Adrenal gland (tissue), 12 donors: ENCODE results near the gene PPBP. TPM values are rescaled to one million over a fixed set of nuclear protein-coding genes. Genes with fewer than 3 reads are reported as not detected.

Experiments
- DNase-seq, 7 donors: peaks; one replicate each; pipeline ENCODE4 v3.0.0-alpha.2; 2019 to 2020
- H3K27ac ChIP-seq, 5 donors: fragments of 200-600 bp; sonication (generic) in 4 of 5; 1 replicate in 3 of 5; 2 replicates in 2 of 5; pipeline versions ENCODE4 v1.5.1 to v1.8.0; 2016 to 2020; ENCODE audit warnings: mild to moderate bottlenecking in 1 of 5
- H3K27me3 ChIP-seq: fragments of 200-600 bp; 2 replicates; pipeline ENCODE4 v1.8.0; 2021
- H3K36me3 ChIP-seq, 2 donors: fragments of 200-600 bp; replicated peaks in 1 of 2; 1 replicate in 1 of 2; 2 replicates in 1 of 2; pipeline versions ENCODE4 v1.5.1 to v1.8.0; 2018 to 2022
- H3K4me1 ChIP-seq, 2 donors: fragments of 200-600 bp; replicated peaks in 1 of 2; 1 replicate in 1 of 2; 2 replicates in 1 of 2; pipeline versions ENCODE4 v1.5.1 to v1.8.0; 2018 to 2021
- H3K4me3 ChIP-seq, 4 donors: fragments of 200-600 bp; sonication (generic) in 3 of 4; one replicate each; pipeline ENCODE4 v1.5.1; 2016 to 2018
- H3K9me3 ChIP-seq, 3 donors: fragments of 200-600 bp; sonication (generic) in 1 of 3; replicated peaks in 1 of 3; 1 replicate in 2 of 3; 2 replicates in 1 of 3; pipeline versions ENCODE4 v1.5.1 to v1.8.0; 2016 to 2021
- POLR2A ChIP-seq, 2 donors: fragments of 450-650 bp; IDR thresholded peaks; one replicate each; pipeline ENCODE4 v1.6.1; 2017; ENCODE audit warnings: antibody characterized with exemption in 2 of 2, mild to moderate bottlenecking in 2 of 2, moderate library complexity in 1 of 2
- WGBS, 4 donors: extraction: QIAGEN DNeasy Blood & Tissue Kit in 2 of 4; methylation state at CpG; one replicate each; pipeline versions ENCODE4 v1.1.5 to v1.1.7; 2013 to 2017; 5-methylcytosine and 5-hydroxymethylcytosine counted together
- intact Hi-C, 2 donors: fragments of 100-400 bp; cut with DNase I; formaldehyde crosslinking; loops; one replicate each; pipeline versions ENCODE4 v1.14.1 to v1.15.0; 2022 to 2023
- polyA plus RNA-seq, 3 donors: library from polyadenylated mRNA; stranded (reverse); fragments of 200-250 nt in 2 of 3; fragments of 350-450 nt in 1 of 3; fragmentation: Illumina TruSeq in 1 of 3; extraction: RNeasy Lipid Tissue Mini Kit (QIAGEN cat#74804) in 1 of 3; gene quantifications; one replicate each; pipeline ENCODE4 v1.2.3, GENCODE V29; 2013 to 2014
- small RNA-seq, 2 donors: library from RNA; depleted of rRNA; stranded (forward); fragments of <200 nt; gene quantifications; one replicate each; pipeline ENCODE3, GENCODE V24; 2016
- total RNA-seq, 9 donors: library from RNA; depleted of rRNA in 4 of 9; stranded (reverse); fragments of >200 nt in 4 of 9; fragments of 120-200 nt in 1 of 9; fragmentation: NEBNext Ultra II Directional in 1 of 9; extraction: Animal tissue kit (Norgen Biotek cat#: 25700) in 1 of 9; gene quantifications; one replicate each; pipeline versions ENCODE4 v1.1.0 to v1.2.4, GENCODE V29; 2013 to 2023
- TF ChIP-seq, protein P1 (sequence below), 6 experiments: fragments of 450-650 bp in 4 of 6; fragments of 200-600 bp in 2 of 6; sonication (generic) in 1 of 6; IDR thresholded peaks; 1 replicate in 5 of 6; 2 replicates in 1 of 6; pipeline versions ENCODE4 v1.5.1 to v1.8.0; 2016 to 2021; ENCODE audit warnings: antibody characterized with exemption in 6 of 6, mild to moderate bottlenecking in 2 of 6, moderate library complexity in 1 of 6
- donor health status: healthy with polysubstance abuse.
- donor health status: Bipolar disorder and iron deficiency.
- donor health status: DM: yes; HTN: yes; CAD: no.
- donor health status: DM: no; HTN: no; CAD: no.
- donor health status: DM: no; HTN: no; CAD: no.
- donor health status: DM: yes; HTN: yes; CAD: no.

PPBP gene
- total and polyA plus RNA-seq, 12 donors, result 0.27 to 22.4 (median 2.4) TPM; not detected in 5

DNA sequence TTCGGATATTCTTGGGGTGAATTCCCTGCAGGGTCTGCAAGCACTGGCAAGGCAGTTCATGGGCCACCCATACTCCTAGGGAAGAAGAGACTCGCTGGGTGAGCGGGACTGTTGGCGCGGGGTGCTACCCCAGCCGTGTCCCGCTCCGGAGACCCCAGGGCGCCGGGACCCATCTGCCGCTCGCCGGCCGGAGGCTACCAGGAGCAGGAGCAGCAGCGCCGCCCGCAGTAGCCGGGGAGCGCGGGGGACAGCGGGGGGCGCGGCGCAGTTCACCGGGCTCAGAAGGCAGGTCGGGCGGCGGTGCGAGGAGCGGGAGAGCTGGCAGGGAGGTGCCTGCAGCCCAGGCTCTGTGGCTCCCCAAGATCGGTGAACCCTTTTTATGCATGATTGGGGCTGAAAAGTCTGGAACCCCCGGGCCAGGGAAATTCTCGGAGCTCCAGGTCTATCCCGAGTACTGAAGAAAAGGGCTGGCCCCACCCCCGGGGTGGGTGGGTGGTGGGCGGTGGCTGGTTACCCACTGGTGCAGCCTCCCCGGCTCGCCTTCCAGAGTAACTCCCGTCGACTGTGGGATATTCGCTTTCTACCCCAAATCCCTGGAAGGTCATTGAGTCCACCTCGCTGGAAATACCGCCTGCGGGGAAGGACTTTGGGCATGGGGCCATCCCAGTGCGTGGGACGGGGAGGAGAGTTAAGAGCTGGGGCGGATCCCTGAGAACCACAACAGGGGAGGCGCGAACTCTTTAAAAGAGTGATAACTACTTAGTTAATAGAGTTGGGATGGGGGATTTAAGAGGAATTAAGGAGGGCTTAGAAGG is 43.7 kb downstream of the PPBP start:
- peaks cover 0 to 7% of the 10 kb centered on the region in 2 donors for H3K4me1 ChIP-seq
- TF ChIP-seq, protein P1, sequence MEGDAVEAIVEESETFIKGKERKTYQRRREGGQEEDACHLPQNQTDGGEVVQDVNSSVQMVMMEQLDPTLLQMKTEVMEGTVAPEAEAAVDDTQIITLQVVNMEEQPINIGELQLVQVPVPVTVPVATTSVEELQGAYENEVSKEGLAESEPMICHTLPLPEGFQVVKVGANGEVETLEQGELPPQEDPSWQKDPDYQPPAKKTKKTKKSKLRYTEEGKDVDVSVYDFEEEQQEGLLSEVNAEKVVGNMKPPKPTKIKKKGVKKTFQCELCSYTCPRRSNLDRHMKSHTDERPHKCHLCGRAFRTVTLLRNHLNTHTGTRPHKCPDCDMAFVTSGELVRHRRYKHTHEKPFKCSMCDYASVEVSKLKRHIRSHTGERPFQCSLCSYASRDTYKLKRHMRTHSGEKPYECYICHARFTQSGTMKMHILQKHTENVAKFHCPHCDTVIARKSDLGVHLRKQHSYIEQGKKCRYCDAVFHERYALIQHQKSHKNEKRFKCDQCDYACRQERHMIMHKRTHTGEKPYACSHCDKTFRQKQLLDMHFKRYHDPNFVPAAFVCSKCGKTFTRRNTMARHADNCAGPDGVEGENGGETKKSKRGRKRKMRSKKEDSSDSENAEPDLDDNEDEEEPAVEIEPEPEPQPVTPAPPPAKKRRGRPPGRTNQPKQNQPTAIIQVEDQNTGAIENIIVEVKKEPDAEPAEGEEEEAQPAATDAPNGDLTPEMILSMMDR (IDR thresholded peaks at IDR 0.05), result no peak
- no peak for TF ChIP-seq POLR2A (IDR thresholded peaks at IDR 0.05)
- no peaks in the 10 kb centered on the region for H3K36me3 ChIP-seq
- DNase-seq, result peak in 4 of 7 donors; percentile 12 to 23 (median 18)
- no peak overlapping the region for H3K27ac ChIP-seq
- no peaks in the 10 kb centered on the region for H3K9me3 ChIP-seq
- intact Hi-C loops, result loop anchor here in 1 of 2 donors (10.0 kb wide), 1 partner anchor 279 kb away; no protein-coding TSS in a partner anchor
- 4 to 5% (median 5%) methylated on average over 11 to 49 of the region's 49 CpGs for WGBS, 4 donors
- H3K4me3 ChIP-seq, result peak overlapping the region in 1 of 4 donors; percentile 48
- peaks cover 38% of the 10 kb centered on the region for H3K27me3 ChIP-seq

- TF ChIP-seq POLR2A (IDR thresholded peaks at IDR 0.05), result no peak
- TF ChIP-seq, protein P1 (IDR thresholded peaks at IDR 0.05), result no peak
- no peak overlapping the region for H3K4me3 ChIP-seq
- intact Hi-C loops, result loop anchor here in 1 of 2 donors (10.0 kb wide), 1 partner anchor 279 kb away; no protein-coding TSS in a partner anchor
- DNase-seq, result no peak
- no peak overlapping the region for H3K27ac ChIP-seq
- peaks cover 38% of the 10 kb centered on the region for H3K27me3 ChIP-seq
- H3K4me1 ChIP-seq, result peaks cover 0 to 7% of the 10 kb centered on the region in 2 donors
- no peaks in the 10 kb centered on the region for H3K36me3 ChIP-seq
- no peaks in the 10 kb centered on the region for H3K9me3 ChIP-seq
Observed at GRCh38 chr4:73943555-73943954, 44.4 kb downstream of the PPBP start.

- no peaks in the 10 kb centered on the region for H3K9me3 ChIP-seq
- H3K36me3 ChIP-seq, result no peaks in the 10 kb centered on the region
- no peak overlapping the region for H3K4me3 ChIP-seq
- H3K4me1 ChIP-seq, result no peaks in the 10 kb centered on the region
- intact Hi-C loops, result no loop called here
- TF ChIP-seq, protein P1 (IDR thresholded peaks at IDR 0.05), result no peak
- no peak for TF ChIP-seq POLR2A (IDR thresholded peaks at IDR 0.05)
- peaks cover 3% of the 10 kb centered on the region for H3K27me3 ChIP-seq
- H3K27ac ChIP-seq, result no peak overlapping the region
- DNase-seq, result no peak
Observed at GRCh38 chr4:73936969-73937368, 51.0 kb downstream of the PPBP start.

Small RNAs within 50 kb of the gene (small RNA-seq; reads per million reads assigned to genes)
- gene RN7SL218P, result 0 reads per million in 2 donors

Other genes starting within 250 kb of the PPBP start
- gene CXCL8, start 247.6 kb downstream of the PPBP start, total RNA-seq, result 1 to 10 TPM in 7 of 9 donors, under 1 TPM in 2; 0.28 to 3.1 (median 1.6) TPM
- gene CXCL8, start 247.6 kb downstream of the PPBP start, polyA plus RNA-seq, result 1 to 10 TPM; 1.9 to 3.4 (median 2.1) TPM
- gene CXCL6, start 151.5 kb downstream of the PPBP start, total RNA-seq, result under 1 TPM in 1 of 9 donors, not detected in 8; 0.41 TPM
- under 1 TPM; 0.07 to 0.16 (median 0.16) TPM for gene CXCL6, start 151.5 kb downstream of the PPBP start, polyA plus RNA-seq
- under 1 TPM in 1 of 9 donors, not detected in 8; 0.72 TPM for gene PF4V1, start 134.9 kb downstream of the PPBP start, total RNA-seq
- gene PF4V1, start 134.9 kb downstream of the PPBP start, polyA plus RNA-seq, result not detected
- 1 to 10 TPM in 4 of 9 donors, under 1 TPM in 2, not detected in 3; 0.84 to 6.1 (median 1.6) TPM for gene CXCL1, start 118.8 kb downstream of the PPBP start, total RNA-seq
- gene CXCL1, start 118.8 kb downstream of the PPBP start, polyA plus RNA-seq, result 1 to 10 TPM; 1.6 to 2.0 (median 1.7) TPM
- gene PF4, start 6.2 kb downstream of the PPBP start, total RNA-seq, result 1 to 10 TPM in 1 of 9 donors, under 1 TPM in 1, not detected in 7; 0.42 to 6.3 TPM
- gene PF4, start 6.2 kb downstream of the PPBP start, polyA plus RNA-seq, result under 1 TPM in 1 of 3 donors, not detected in 2; 0.88 TPM
- gene CXCL5, start 10.5 kb upstream of the PPBP start, total RNA-seq, result under 1 TPM in 1 of 9 donors, not detected in 8; 0.41 TPM
- gene CXCL5, start 10.5 kb upstream of the PPBP start, polyA plus RNA-seq, result under 1 TPM in 2 of 3 donors, not detected in 1; 0.03 to 0.09 TPM
- 1 to 10 TPM in 1 of 9 donors, under 1 TPM in 5, not detected in 3; 0.17 to 1.5 (median 0.42) TPM for gene CXCL3, start 50.5 kb upstream of the PPBP start, total RNA-seq
- 1 to 10 TPM in 1 of 3 donors, under 1 TPM in 2; 0.13 to 1.6 (median 0.64) TPM for gene CXCL3, start 50.5 kb upstream of the PPBP start, polyA plus RNA-seq
- gene CXCL2, start 111.0 kb upstream of the PPBP start, total RNA-seq, result 10 to 100 TPM in 1 of 9 donors, 1 to 10 TPM in 7, under 1 TPM in 1; 0.11 to 13.9 (median 6.2) TPM
- 10 to 100 TPM in 1 of 3 donors, 1 to 10 TPM in 2; 2.2 to 18.8 (median 5.4) TPM for gene CXCL2, start 111.0 kb upstream of the PPBP start, polyA plus RNA-seq
- 10 to 100 TPM; 13.2 to 38.2 (median 16.2) TPM for gene MTHFD2L, start 169.9 kb upstream of the PPBP start, total RNA-seq
- gene MTHFD2L, start 169.9 kb upstream of the PPBP start, polyA plus RNA-seq, result 10 to 100 TPM in 2 of 3 donors, 1 to 10 TPM in 1; 9.8 to 25.9 (median 10.3) TPM